ENCODE data around the gene BRD2.

DNA sequence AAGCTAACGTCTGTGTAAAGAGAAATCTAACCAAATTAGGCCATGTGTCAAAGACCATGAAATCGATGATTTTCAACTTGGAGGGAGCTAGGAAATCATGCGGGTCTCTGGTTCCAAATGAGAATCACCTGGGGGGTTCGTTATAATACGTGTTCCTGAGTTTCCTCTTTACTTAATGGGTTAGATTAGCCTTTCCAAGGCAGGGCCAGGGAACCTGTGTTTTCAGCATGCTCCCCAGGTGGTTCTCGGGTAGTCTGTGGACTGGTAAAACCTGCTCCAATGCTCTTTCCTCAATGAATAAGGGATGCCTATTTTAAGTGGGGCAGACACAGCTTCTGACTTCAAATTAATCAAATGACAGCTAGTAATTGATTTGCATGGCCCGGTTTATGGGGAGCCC lies 42.0 kb downstream of the BRD2 start:
- TF ChIP-seq, protein P1, sequence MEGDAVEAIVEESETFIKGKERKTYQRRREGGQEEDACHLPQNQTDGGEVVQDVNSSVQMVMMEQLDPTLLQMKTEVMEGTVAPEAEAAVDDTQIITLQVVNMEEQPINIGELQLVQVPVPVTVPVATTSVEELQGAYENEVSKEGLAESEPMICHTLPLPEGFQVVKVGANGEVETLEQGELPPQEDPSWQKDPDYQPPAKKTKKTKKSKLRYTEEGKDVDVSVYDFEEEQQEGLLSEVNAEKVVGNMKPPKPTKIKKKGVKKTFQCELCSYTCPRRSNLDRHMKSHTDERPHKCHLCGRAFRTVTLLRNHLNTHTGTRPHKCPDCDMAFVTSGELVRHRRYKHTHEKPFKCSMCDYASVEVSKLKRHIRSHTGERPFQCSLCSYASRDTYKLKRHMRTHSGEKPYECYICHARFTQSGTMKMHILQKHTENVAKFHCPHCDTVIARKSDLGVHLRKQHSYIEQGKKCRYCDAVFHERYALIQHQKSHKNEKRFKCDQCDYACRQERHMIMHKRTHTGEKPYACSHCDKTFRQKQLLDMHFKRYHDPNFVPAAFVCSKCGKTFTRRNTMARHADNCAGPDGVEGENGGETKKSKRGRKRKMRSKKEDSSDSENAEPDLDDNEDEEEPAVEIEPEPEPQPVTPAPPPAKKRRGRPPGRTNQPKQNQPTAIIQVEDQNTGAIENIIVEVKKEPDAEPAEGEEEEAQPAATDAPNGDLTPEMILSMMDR (IDR thresholded peaks at IDR 0.05), result no peak
- TF ChIP-seq POLR2A (IDR thresholded peaks at IDR 0.05), result no peak
